ENCODE results near the gene ZMPSTE24.

- TF ChIP-seq ZNF207 (IDR thresholded peaks at IDR 0.05; ENCODE audit: borderline replicate concordance) (no peak), USF2 (IDR thresholded peaks at IDR 0.05; ENCODE audit: borderline replicate concordance, low read depth, low read length) (no peak), CTCF (IDR thresholded peaks at IDR 0.05 in 2 of 3, conservative IDR thresholded peaks at IDR 0.05 in 1 of 3; ENCODE audit: control insufficient read depth in 2 of 3, extremely low read depth in 1 of 3, insufficient read depth in 1 of 3, low read depth in 3 of 3, low read length in 3 of 3) (no peak), MYC (IDR thresholded peaks at IDR 0.05; ENCODE audit: insufficient read depth, insufficient read length, insufficient replicate concordance, low read length, severe bottlenecking) (no peak), MAX (IDR thresholded peaks at IDR 0.05; ENCODE audit: low read depth, low read length) (no peak), ZZZ3 (IDR thresholded peaks at IDR 0.05; ENCODE audit: control insufficient read depth, insufficient read length, low read depth) (no peak), TAF1 (IDR thresholded peaks at IDR 0.05; ENCODE audit: borderline replicate concordance, low read depth, low read length) (no peak), EZH2 (IDR thresholded peaks at IDR 0.05; ENCODE audit: borderline replicate concordance, control insufficient read depth, low read depth, low read length) (no peak), POLR2A (IDR thresholded peaks at IDR 0.05; ENCODE audit: low read depth, low read length) (no peak)
Observed at GRCh38 chr1:40244138-40244744, 13.8 kb upstream of the ZMPSTE24 start.
